GM04503 (cell line): ENCODE data around the gene MAPKBP1.
A peak's percentile ranks its signal among the peaks of the same experiment; 100 is the strongest.
"Not testable (repeated sequence)": the region's sequence is repeated elsewhere in the genome, so short reads cannot be mapped to it uniquely, and the experiment has no call there.

Experiments used
- DNase-seq: peaks from one replicate; pipeline ENCODE4 v3.0.0-alpha.2; 2012; ENCODE audit warnings: low read depth

MAPKBP1 gene

DNA sequence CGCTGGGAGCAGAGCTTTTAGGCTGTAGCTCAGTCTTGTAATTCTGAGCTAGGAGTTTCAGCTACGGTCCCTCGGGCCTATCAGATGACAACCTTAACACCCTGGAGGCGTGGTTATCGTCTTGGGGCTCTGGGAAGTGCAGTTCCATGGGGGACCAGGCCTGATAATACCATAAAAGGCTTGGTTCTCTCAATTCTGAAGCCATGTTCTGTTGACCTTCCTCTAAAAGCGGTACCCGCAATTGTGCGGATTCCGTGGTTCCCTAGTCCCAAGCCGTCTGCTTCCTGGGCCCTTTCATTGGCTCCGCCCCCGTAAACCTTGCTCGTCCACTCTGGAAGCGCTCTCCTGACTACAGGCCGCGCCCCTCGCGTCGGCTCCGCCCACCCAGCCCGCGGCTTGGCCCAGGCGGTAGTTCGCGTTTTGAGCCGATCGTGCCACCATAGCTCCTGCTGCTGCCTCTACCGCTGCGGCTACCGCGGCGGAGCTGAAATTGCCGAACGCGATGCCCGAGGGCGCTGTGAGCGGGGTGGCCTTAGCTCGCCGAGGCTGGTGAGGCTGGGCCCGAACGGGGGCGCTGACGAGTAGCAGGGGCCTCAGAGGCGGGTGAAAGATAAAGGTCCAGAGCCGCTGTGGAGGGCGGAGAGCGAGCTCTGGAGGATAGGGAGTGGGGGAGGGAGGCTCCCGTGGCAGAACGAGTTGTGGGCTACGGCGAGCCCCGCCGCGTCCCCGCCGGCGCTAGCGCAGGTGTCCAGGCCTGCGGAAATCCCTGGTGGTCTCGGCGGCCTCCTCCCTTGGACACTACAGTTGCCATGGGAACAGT, at the start of gene MAPKBP1:
TSS of gene MAPKBP1 (plus strand) at position 423 of the 820 bp plus-strand sequence. CDS start 792 bp downstream, outside the sequence.
- peak; percentile 92 for DNase-seq

- DNase-seq: no peak
Measured at GRCh38 chr15:41727143-41727542, 47.1 kb upstream of the MAPKBP1 start.

GRCh38 chr15:41728061-41728460, 46.2 kb upstream of the MAPKBP1 start:
- not testable (repeated sequence) for DNase-seq

DNA sequence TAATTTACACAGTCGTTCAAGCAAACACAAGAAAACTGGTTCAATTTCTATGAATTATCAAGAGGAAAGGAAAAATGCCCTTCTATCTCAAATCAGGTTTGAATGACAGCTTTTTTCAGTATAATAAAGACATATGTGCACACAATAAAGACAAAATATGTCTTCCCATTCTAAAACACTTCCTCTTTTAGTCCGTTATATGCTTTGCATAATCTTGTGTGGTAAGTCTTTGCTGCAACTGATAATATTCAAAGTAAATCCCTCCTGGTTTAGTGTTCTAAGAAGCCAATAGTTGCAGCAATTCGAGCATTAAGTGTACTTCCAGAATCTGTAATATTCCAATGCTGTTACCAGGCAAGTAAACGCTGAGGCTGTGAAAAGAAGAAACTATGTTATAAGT, 43.7 kb upstream of the MAPKBP1 start:
- no peak for DNase-seq

GRCh38 chr15:41732483-41732882, 41.8 kb upstream of the MAPKBP1 start:
- no peak for DNase-seq

DNA sequence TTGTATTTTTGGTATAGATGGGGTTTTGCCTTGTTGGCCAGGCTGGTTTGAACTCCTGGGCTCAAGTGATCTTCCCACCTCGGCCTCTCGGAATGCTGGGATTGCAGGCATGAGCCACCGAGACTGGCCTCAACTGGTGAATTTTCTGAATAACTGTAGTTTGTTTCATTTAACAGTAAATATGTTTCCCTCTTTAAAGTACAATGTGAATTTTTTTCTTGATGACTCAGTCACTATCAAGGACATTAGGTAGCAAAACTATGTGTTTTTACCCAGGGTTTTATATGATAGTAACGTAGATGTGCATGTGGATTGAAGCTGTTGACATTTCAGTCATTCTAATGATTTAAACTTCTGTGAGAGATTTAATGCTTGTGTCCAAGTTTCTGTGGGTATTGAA, 40.2 kb upstream of the MAPKBP1 start:
- no peak for DNase-seq

GRCh38 chr15:41735046-41735445, 39.2 kb upstream of the MAPKBP1 start:
- DNase-seq: no peak

GRCh38 chr15:41735492-41735891, 38.8 kb upstream of the MAPKBP1 start:
- not testable (repeated sequence) for DNase-seq

- DNase-seq: no peak
Measured at GRCh38 chr15:41746802-41747201, 27.5 kb upstream of the MAPKBP1 start.

- no peak for DNase-seq
Measured at GRCh38 chr15:41756198-41756597, 18.1 kb upstream of the MAPKBP1 start.

DNA sequence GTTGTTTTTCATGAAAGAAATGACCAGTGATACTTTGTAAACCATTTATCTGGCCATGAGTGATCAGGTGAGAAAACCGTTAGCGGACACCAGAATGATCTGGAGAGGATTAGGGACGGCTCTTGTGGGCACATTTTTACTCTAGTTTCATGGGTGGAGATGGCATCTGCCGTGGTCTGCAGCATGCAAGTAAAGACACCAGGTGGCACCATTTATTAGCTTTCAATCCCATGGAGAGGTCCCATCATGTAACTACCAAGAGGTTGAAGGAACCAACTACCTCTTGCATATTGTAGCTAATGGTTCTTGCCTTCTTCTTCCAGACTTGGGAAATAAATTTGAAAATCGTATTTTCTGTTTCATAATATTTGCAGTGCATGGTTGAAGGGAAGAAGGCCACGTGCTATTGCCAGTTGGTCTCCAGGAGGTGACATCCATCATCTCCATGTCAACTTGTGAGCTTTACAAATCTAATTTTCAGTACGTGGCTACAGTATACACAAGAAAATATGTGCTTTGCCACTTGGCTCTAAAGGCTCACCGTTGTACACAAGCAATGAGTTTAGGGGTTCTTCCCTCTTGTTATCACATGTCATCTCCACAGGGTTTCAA, 1.5 kb upstream of the MAPKBP1 start:
- DNase-seq: peak; percentile 37

- DNase-seq: no peak
Measured at GRCh38 chr15:41773332-41773728, 954 bp upstream of the MAPKBP1 start.

DNA sequence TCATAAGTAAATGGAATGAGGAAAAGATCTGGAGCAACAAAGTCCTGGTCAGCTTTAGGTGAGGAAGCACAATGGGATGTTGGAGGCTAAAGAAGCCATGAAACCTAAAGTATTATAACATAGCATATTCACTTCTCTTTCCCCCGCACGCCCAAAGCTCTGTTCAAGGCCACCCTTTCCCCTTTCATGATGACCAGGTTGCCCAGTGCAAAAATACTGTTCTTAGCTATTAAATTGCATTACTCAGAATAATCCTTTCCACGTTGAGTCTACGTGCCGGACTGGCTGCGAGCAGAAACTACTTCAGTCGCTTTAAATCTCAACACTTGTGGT, 589 bp upstream of the MAPKBP1 start:
- DNase-seq: no peak

DNA sequence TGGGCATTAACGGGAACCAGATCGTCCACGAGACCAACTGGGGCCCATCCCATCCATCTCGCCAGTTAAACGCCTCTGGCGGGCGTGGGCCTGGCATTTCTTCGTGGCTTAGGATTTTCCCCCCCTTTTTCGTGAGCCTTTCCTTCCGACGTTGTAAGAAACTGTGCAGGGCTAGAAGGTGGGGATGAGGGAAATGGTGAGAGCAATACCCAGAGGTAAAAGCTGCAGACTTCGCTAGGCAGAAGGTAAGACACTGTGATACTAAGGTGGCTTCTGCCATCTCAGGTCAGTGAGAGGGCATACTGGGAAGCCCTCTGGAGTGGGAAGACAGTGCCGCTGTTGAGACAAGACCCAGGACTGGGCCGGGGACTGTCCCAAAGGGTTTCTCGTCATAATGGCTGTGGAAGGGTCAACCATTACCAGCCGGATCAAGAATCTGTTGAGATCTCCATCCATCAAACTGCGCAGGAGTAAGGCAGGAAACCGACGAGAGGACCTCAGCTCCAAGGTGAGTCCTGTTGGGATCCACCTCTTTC, 666 bp downstream of the MAPKBP1 start:
- no peak for DNase-seq

DNA sequence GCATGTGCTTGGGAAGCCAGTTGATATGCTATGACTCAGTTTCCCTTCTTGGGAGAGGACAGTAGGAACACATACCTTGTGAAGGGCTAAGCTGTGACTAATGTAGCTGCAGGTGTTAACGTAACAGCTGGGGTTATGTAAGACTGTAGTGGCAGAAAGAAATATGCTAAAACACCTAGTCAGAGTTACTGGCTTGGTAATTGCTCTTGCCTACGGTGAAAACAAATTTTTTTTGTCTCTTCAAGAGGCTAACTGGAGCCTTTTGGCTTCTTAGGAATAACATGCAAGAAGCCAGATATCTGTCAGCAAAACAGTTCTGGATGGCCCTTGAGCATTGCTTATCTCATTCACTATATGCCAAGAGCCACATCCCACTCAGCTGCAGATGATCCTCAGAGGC, 1.4 kb downstream of the MAPKBP1 start:
- DNase-seq: no peak

DNA sequence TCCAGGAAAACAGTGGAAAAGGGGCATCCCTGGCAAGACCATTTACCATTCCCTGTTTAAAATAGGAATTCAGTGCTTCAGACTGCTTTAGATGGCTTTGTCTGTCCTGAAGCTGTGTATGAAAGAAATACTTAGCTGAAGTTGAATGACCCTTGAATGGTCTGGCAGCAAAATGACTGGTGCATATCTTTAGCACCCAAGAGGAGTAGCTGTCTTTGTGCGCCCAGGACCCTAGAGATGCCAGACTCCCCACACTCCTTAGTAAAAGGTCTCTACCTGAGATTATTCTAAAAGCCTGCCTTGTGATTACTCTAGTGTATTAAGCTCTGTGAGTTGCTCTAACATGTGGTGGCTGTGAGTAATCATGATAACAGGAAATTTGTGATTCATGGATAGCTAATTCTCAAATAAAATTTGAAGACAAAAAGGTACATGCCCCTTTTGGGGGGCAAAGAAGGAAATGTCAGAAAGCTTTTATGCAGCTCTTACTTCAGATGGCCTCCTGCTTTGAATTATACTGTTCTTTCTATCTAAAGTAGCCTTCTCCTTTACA, 3.2 kb downstream of the MAPKBP1 start:
- DNase-seq: no peak

DNA sequence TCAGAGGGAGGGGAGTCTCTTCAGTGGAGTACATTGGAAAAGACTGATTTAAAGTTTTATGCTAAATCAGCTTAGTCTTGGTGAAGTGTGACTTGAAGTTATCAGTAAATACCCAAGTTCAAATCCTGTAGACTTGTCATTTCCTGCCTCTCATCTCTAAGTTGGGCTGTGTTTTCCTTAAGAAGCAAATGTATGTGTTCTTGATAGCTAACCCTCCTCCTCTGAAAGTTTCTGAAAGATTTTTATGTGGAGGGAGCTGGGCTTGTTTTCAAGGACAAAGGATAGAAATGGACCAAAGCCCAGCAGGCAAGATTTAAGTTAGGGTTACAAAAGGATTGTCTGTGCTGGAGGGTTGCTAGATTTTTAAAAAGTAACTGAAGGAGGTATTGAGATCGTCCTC, 4.2 kb downstream of the MAPKBP1 start:
- DNase-seq: no peak

DNA sequence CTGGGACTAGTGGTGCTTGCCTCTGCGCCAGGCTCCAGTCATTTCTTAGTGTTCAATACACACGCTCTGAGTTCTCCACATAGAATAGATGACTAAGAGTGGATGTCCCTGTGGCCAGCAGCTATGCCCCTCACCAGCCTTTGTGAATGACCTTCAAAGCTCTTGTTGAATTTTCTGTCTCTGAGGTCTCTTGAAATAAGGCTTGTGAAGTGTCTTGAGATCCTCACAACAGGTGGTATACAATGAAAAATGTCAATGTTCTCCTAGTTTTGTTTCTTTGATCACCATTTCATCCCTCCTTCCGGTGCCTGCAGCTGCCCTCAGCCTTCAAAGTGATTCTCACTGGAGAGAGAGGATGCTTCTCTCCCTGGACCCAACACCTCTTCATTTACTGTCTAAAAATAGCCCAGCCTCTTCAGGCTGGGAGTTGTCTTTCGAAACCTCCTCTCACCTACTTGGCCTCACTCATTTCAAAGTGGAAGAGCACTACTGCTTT, 5.4 kb downstream of the MAPKBP1 start:
- no peak for DNase-seq

GRCh38 chr15:41780266-41780665, 6.0 kb downstream of the MAPKBP1 start:
- no peak for DNase-seq

GRCh38 chr15:41780727-41781126, 6.4 kb downstream of the MAPKBP1 start:
- no peak for DNase-seq

DNA sequence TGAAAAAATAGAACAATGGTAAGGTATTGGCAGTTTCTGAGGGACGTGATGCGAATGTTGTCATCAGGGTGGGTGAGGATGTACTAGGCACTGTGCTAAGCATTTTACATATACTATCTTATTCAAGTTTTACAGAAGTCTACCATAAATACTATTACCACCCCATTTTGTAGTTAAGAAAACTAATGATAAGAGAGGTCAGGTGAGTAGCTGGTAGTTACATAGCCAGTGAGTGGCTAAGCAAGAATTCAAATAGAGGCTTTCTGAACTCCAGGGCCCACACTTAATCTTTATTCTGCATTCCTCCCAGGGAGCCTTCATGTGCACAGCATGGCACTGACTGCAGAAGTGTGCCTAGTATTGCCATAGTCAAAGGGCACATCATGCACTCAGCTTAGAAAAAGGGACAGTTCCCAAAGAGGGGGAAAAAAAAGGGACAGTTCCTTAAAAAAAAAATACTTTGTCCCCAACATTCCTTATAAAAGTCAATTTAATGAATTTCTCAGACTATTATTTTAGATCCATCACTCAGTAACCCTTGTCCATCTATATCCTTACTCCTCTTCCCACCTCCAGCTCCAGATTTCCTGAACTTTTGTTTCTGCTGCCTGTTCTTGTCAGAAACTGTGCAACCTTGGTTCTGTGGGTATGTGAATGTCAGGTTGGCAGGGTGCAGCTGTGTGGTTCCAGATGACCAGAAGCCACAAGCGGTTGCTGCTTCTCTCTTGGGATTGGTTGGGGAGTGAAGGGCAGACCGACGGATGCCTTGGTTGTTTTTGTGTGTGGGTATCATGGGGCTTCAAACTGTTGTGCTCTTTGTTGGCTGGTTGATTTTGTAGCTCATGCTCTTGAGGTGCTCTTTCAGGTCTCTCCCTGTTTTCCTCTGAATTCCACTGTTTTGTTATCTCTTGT, 8.3 kb downstream of the MAPKBP1 start:
- DNase-seq: no peak

GRCh38 chr15:41783296-41783695, 9.0 kb downstream of the MAPKBP1 start:
- DNase-seq: no peak
